HG03039 (cell line): ENCODE measurements around the gene PTTG2.
"Not testable (repeated sequence)": the region's sequence is repeated elsewhere in the genome, so short reads cannot be mapped to it uniquely, and the experiment has no call there.

Experiments
- ATAC-seq: cut with Tn5 transposase; IDR thresholded peaks from one replicate; pipeline ENCODE4 v1.9.1; 2021; ENCODE audit warnings: mild to moderate bottlenecking, moderate library complexity; ENCODE audit not compliant: unreplicated experiment

Gene PTTG2

GRCh38 chr4:37960098-37960497, at the start of gene PTTG2:
Gene PTTG2, plus strand, starts transcription at chr4:37960398. Its CDS starts 37 bp downstream, at chr4:37960435.
- no peak for ATAC-seq

GRCh38 chr4:37914539-37914938, 45.7 kb upstream of the PTTG2 start:
- ATAC-seq = no peak

- ATAC-seq = no peak
Observed at GRCh38 chr4:37917388-37917787, 42.8 kb upstream of the PTTG2 start.

GRCh38 chr4:37918653-37919052, 41.5 kb upstream of the PTTG2 start:
- ATAC-seq = no peak

- no peak for ATAC-seq
Observed at GRCh38 chr4:37922328-37922727, 37.9 kb upstream of the PTTG2 start.

GRCh38 chr4:37923089-37923488, 37.1 kb upstream of the PTTG2 start:
- not testable (repeated sequence) for ATAC-seq

- ATAC-seq = no peak
Observed at GRCh38 chr4:37924946-37925345, 35.3 kb upstream of the PTTG2 start.

- no peak for ATAC-seq
Observed at GRCh38 chr4:37927434-37927833, 32.8 kb upstream of the PTTG2 start.

GRCh38 chr4:37928426-37929416, 31.5 kb upstream of the PTTG2 start:
- no peak for ATAC-seq

- ATAC-seq = no peak
Observed at GRCh38 chr4:37934096-37934495, 26.1 kb upstream of the PTTG2 start.

GRCh38 chr4:37934609-37935008, 25.6 kb upstream of the PTTG2 start:
- no peak for ATAC-seq

- no peak for ATAC-seq
Observed at GRCh38 chr4:37935026-37935425, 25.2 kb upstream of the PTTG2 start.

- ATAC-seq = no peak
Observed at GRCh38 chr4:37936889-37937498, 23.2 kb upstream of the PTTG2 start.

GRCh38 chr4:37938208-37938607, 22.0 kb upstream of the PTTG2 start:
- ATAC-seq = no peak

GRCh38 chr4:37946503-37947179, 13.6 kb upstream of the PTTG2 start:
- no peak for ATAC-seq

GRCh38 chr4:37948542-37948941, 11.7 kb upstream of the PTTG2 start:
- ATAC-seq = no peak

- ATAC-seq = no peak
Observed at GRCh38 chr4:37949636-37950426, 10.4 kb upstream of the PTTG2 start.

- no peak for ATAC-seq
Observed at GRCh38 chr4:37951461-37952352, 8.5 kb upstream of the PTTG2 start.

GRCh38 chr4:37953156-37953555, 7.0 kb upstream of the PTTG2 start:
- no peak for ATAC-seq
